ENCODE data around the gene CD300C. TPM values are rescaled to one million over a fixed set of nuclear protein-coding genes. Genes with fewer than 3 reads are reported as not detected.
"Not testable (repeated sequence)": the region's sequence is repeated elsewhere in the genome, so short reads cannot be mapped to it uniquely, and the experiment has no call there.

CD300C gene
- total RNA-seq, 2 donors from 2014 or later, result 0.35 to 1.1 TPM

DNA sequence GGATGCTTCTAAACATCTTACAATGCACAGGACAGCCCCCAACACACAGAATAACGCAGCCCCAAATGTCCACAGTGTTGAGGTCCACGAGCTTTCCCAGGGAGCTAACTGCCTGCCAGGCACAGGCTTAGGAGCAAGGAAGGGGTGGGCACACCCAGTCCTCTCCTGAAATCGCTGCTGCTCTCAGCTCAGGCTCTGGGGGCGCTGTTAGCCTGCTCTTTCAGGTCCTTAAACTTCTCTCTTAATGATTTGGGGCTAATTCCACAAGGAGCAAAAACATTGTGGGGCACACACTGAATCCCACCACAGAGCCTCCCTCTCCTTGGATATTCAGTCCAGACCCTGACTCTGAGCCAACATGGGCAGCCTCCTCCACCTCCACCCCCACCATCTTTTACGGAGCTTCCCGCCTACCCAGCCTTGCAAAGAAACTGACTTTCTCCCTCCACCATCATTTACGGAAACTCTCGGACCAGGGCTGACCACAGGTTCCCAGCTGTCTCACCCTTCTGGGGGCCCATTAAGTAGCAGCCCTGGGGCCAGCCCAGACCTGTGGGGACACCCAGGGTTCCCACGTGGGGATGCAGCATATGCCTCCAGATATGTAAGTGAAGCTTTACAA lies 20.3 kb upstream of the CD300C start:
- intact Hi-C loops (cut with DNase I), result loop anchor here (5.0 kb wide), 1 partner anchor 41 kb away; no protein-coding TSS in a partner anchor
- no peak overlapping the region for H3K4me3 ChIP-seq
- no peaks in the 10 kb centered on the region for H3K4me1 ChIP-seq
- DNase-seq, result peak; percentile 35
- TF ChIP-seq, protein P1, sequence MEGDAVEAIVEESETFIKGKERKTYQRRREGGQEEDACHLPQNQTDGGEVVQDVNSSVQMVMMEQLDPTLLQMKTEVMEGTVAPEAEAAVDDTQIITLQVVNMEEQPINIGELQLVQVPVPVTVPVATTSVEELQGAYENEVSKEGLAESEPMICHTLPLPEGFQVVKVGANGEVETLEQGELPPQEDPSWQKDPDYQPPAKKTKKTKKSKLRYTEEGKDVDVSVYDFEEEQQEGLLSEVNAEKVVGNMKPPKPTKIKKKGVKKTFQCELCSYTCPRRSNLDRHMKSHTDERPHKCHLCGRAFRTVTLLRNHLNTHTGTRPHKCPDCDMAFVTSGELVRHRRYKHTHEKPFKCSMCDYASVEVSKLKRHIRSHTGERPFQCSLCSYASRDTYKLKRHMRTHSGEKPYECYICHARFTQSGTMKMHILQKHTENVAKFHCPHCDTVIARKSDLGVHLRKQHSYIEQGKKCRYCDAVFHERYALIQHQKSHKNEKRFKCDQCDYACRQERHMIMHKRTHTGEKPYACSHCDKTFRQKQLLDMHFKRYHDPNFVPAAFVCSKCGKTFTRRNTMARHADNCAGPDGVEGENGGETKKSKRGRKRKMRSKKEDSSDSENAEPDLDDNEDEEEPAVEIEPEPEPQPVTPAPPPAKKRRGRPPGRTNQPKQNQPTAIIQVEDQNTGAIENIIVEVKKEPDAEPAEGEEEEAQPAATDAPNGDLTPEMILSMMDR (IDR thresholded peaks at IDR 0.05), result peak; percentile 48
- H3K27me3 ChIP-seq, result no peaks in the 10 kb centered on the region
- no peak overlapping the region for H3K27ac ChIP-seq
- H3K9ac ChIP-seq (ENCODE audit: low read depth in 2 of 2, low read length in 2 of 2), result no peak overlapping the region
- H3K36me3 ChIP-seq, result no peaks in the 10 kb centered on the region
- no peaks in the 10 kb centered on the region for H3K9me3 ChIP-seq

DNA sequence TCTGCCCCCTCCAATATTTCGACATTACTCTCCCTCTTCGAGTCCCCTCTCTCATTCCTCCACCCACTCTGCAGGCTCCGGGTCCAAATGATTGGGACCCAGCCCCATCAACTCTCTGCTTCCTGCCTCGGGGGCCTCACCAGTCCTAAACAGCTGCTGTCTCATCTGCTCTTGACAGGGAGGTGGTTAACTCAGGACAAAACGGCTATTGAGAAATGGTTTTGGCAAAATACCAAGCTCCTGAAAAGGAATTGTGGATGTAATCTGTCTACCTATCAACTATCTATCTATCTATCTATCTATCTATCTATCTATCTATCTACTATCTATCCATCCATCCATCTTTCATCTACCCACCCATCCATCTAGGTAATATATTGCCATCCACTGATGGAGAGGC lies 19.2 kb upstream of the CD300C start:
- no peak for DNase-seq
- TF ChIP-seq, protein P1 (IDR thresholded peaks at IDR 0.05), result no peak
- H3K27ac ChIP-seq, result no peak overlapping the region
- no peaks in the 10 kb centered on the region for H3K4me1 ChIP-seq
- intact Hi-C loops (cut with DNase I), result loop anchor here (5.0 kb wide), 1 partner anchor 42 kb away; no protein-coding TSS in a partner anchor
- H3K9ac ChIP-seq (ENCODE audit: low read depth in 2 of 2, low read length in 2 of 2), result no peak overlapping the region
- H3K36me3 ChIP-seq, result no peaks in the 10 kb centered on the region
- H3K9me3 ChIP-seq, result no peaks in the 10 kb centered on the region
- no peaks in the 10 kb centered on the region for H3K27me3 ChIP-seq
- H3K4me3 ChIP-seq, result no peak overlapping the region

DNA sequence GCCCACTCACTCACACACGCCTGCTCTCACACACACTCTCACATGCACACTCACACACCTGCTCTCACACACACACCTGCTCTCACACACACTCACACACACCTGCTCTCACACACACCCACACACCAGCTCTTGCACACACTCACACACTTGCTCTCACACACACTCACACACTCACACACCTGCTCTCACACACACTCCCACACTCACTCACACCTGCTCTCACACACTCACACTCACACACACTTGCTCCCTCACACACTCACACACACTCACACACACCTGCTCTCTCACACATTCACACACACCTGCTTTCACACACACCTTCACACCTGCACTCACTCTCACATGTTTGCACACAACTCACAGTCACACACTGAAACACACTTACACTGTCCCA lies 17.4 kb upstream of the CD300C start:
- H3K9ac ChIP-seq (ENCODE audit: low read depth in 2 of 2, low read length in 2 of 2), result no peak overlapping the region
- intact Hi-C loops (cut with DNase I), result no loop called here
- H3K27me3 ChIP-seq, result no peaks in the 10 kb centered on the region
- no peak for DNase-seq
- no peaks in the 10 kb centered on the region for H3K36me3 ChIP-seq
- no peak overlapping the region for H3K27ac ChIP-seq
- no peaks in the 10 kb centered on the region for H3K4me1 ChIP-seq
- H3K4me3 ChIP-seq, result no peak overlapping the region
- no peaks in the 10 kb centered on the region for H3K9me3 ChIP-seq
- TF ChIP-seq, protein P1 (IDR thresholded peaks at IDR 0.05), result no peak

DNA sequence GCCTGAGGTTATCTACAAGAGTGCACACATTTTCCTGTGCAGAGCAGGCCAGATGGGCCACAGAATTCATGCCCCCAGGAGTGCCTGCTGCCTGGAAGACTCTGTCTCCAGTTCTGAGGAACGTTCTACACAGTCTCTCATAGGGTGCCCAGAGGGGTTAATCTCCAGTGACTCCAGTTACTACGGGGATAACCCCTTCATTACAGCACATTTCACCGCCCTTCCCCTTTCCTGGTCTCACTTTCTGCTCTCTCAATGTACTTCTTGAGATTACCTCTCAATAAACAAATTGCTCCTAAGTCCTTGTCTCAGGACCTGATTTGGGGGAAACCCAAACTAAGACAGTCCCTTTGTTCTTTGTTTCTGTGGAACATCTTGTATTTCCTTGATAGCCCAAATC lies 15.7 kb upstream of the CD300C start:
- intact Hi-C loops (cut with DNase I), result no loop called here
- Histone ChIP-seq H3K4me1 (no peaks in the 10 kb centered on the region), H3K4me3 (no peak overlapping the region), H3K9me3 (no peaks in the 10 kb centered on the region), H3K27ac (no peak overlapping the region), H3K9ac (ENCODE audit: low read depth in 2 of 2, low read length in 2 of 2) (no peak overlapping the region), H3K36me3 (no peaks in the 10 kb centered on the region), H3K27me3 (no peaks in the 10 kb centered on the region)
- DNase-seq, result no peak
- TF ChIP-seq, protein P1 (IDR thresholded peaks at IDR 0.05), result no peak

DNA sequence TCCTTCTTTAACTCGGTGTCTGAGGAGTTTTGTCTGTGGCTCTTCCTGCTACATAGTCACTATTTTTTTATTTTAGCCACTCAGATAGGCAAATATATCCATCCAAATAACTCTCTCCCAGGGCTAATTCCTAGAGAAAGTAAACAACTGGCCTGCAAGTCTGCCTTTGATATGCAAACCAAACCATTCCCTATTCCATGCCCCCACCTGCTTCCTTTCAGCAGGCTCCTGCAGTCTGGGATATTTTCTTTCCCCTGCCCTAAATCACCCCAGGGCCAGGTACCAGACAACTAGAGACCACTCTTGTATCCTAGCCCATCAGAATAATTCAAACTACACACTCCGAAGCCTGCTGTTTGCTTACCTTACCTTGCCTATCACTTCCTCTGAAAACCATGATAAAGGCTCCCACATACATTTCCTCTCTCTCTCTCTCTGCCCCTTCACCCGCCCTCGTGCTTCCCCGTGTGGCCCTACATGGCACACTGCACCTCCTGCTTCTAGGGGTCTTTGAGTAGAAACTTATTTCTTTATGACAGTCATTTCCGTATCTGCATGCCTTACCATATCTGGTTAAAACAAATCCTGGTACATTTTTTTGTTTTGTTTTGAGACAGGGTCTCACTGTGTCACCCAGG lies 13.1 kb upstream of the CD300C start:
- no peak overlapping the region for H3K4me3 ChIP-seq
- intact Hi-C loops (cut with DNase I), result no loop called here
- DNase-seq, result no peak
- TF ChIP-seq, protein P1 (IDR thresholded peaks at IDR 0.05), result no peak
- H3K27me3 ChIP-seq, result no peaks in the 10 kb centered on the region
- H3K36me3 ChIP-seq, result no peaks in the 10 kb centered on the region
- no peaks in the 10 kb centered on the region for H3K4me1 ChIP-seq
- no peak overlapping the region for H3K27ac ChIP-seq
- H3K9ac ChIP-seq (ENCODE audit: low read depth in 2 of 2, low read length in 2 of 2), result no peak overlapping the region
- H3K9me3 ChIP-seq, result no peaks in the 10 kb centered on the region

DNA sequence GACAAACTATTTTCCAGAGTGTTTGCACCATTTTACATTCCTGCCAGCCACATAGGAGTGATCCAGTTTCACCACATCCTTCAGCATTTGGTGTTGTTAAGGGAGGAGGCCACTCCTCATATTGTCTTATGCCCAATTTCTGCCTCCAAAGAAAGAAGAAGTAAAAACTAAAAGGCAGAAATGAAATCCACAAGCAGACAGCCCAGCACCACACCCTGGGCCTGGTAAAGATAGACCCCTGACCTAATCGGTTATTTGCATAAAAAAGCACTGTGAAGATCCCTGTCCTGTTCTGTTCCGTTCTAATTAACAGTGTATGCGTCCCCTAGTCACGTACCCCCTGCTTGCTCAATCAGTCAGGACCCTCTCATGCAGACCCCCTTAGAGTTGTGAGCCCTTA lies 12.5 kb upstream of the CD300C start:
- intact Hi-C loops (cut with DNase I); DNase-seq: not testable (repeated sequence)

More for the DNA sequence above, 12.5 kb upstream of the CD300C start:
- H3K4me3 ChIP-seq; H3K4me1 ChIP-seq; H3K27ac ChIP-seq; H3K36me3 ChIP-seq; H3K27me3 ChIP-seq; H3K9me3 ChIP-seq; H3K9ac ChIP-seq (ENCODE audit: low read depth in 2 of 2, low read length in 2 of 2): not testable (repeated sequence)
